HepG2 (cell line): ENCODE results near the gene SKIDA1. TPM values are rescaled to one million over a fixed set of nuclear protein-coding genes. Genes with fewer than 3 reads are reported as not detected.

Source experiments
- BHLHE40 ChIP-seq: IDR thresholded peaks from 2 replicates; pipeline ENCODE4 v1.6.1; 2011; ENCODE audit warnings: low read length, improper control_type of control experiment
- CC2D1A ChIP-seq: sonication (generic); formaldehyde crosslinking; IDR thresholded peaks from 2 replicates; pipeline ENCODE4 v1.8.1; 2023; ENCODE audit warnings: mild to moderate bottlenecking, missing genetic modification reagents
- HMG20A ChIP-seq: IDR thresholded peaks from 2 replicates; pipeline ENCODE4 v1.6.1; 2016; ENCODE audit warnings: borderline replicate concordance
- HOXA5 ChIP-seq: sonication (generic); formaldehyde crosslinking; IDR thresholded peaks from 2 replicates; pipeline ENCODE4 v1.4.0; 2020; ENCODE audit warnings: missing genetic modification reagents
- IRF9 ChIP-seq: sonication (generic); formaldehyde crosslinking; IDR thresholded peaks from 2 replicates; pipeline ENCODE4 v1.8.0; 2022; ENCODE audit warnings: missing genetic modification reagents, mild to moderate bottlenecking, borderline replicate concordance
- MTF2 ChIP-seq: sonication (generic); formaldehyde crosslinking; IDR thresholded peaks from 2 replicates; pipeline ENCODE4 v1.5.0; 2020; ENCODE audit warnings: missing genetic modification reagents, borderline replicate concordance
- RBM39 ChIP-seq: fragments of 200-400 bp; formaldehyde crosslinking; IDR thresholded peaks from one replicate; pipeline ENCODE4 v1.6.1; 2018; ENCODE audit warnings: antibody characterized with exemption, mild to moderate bottlenecking, low read depth, low read length; ENCODE audit not compliant: poor library complexity, severe bottlenecking
- SALL1 ChIP-seq: sonication (generic); formaldehyde crosslinking; IDR thresholded peaks from 2 replicates; pipeline ENCODE4 v1.8.0; 2022; ENCODE audit warnings: mild to moderate bottlenecking, missing genetic modification reagents
- SMAD9 ChIP-seq: sonication (generic); formaldehyde crosslinking; IDR thresholded peaks from 2 replicates; pipeline ENCODE4 v1.5.1; 2020; ENCODE audit warnings: mild to moderate bottlenecking, missing genetic modification reagents
- SMC3 ChIP-seq: IDR thresholded peaks from 2 replicates; pipeline ENCODE4 v1.6.1; 2011; ENCODE audit warnings: low read length, improper control_type of control experiment
- SRF ChIP-seq: IDR thresholded peaks from 2 replicates; pipeline ENCODE4 v1.6.1; 2011; ENCODE audit warnings: mild to moderate bottlenecking, low read depth, low read length, moderate library complexity
- TBL1XR1 ChIP-seq: fragments of 150-350 bp; IDR thresholded peaks from 2 replicates; pipeline ENCODE4 v1.6.1; 2014; ENCODE audit warnings: borderline replicate concordance, low read length; ENCODE audit not compliant: partially characterized antibody
- ZFP36L2 ChIP-seq: sonication (generic); formaldehyde crosslinking; IDR thresholded peaks from 2 replicates; pipeline ENCODE4 v1.4.0; 2020; ENCODE audit warnings: missing genetic modification reagents
- ZFY ChIP-seq: sonication (generic); formaldehyde crosslinking; IDR thresholded peaks from 2 replicates; pipeline ENCODE4 v1.4.0; 2020; ENCODE audit warnings: missing genetic modification reagents
- ZGPAT ChIP-seq: IDR thresholded peaks from 2 replicates; pipeline ENCODE4 v1.6.1; 2016; ENCODE audit warnings: mild to moderate bottlenecking
- ZNF12 ChIP-seq: sonication (generic); formaldehyde crosslinking; IDR thresholded peaks from 2 replicates; pipeline ENCODE4 v1.5.0; 2020; ENCODE audit warnings: missing genetic modification reagents
- ZNF280D ChIP-seq: sonication (generic); formaldehyde crosslinking; IDR thresholded peaks from 2 replicates; pipeline ENCODE4 v1.5.1; 2020; ENCODE audit warnings: mild to moderate bottlenecking, missing genetic modification reagents
- ZNF282 ChIP-seq: fragments of 450-650 bp; IDR thresholded peaks from 2 replicates; pipeline ENCODE4 v1.6.1; 2018; ENCODE audit not compliant: partially characterized antibody
- ZNF296 ChIP-seq: sonication (generic); formaldehyde crosslinking; conservative IDR thresholded peaks from 2 replicates; pipeline ENCODE4 v1.5.0; 2020; ENCODE audit warnings: mild to moderate bottlenecking, missing genetic modification reagents
- ZNF564 ChIP-seq: sonication (generic); formaldehyde crosslinking; IDR thresholded peaks from 2 replicates; pipeline ENCODE4 v1.8.1; 2023; ENCODE audit warnings: mild to moderate bottlenecking, missing genetic modification reagents
- ZNF709 ChIP-seq: sonication (generic); formaldehyde crosslinking; IDR thresholded peaks from 2 replicates; pipeline ENCODE4 v1.5.0; 2020; ENCODE audit warnings: mild to moderate bottlenecking, missing genetic modification reagents
- ZNF713 ChIP-seq: sonication (generic); formaldehyde crosslinking; IDR thresholded peaks from 2 replicates; pipeline ENCODE4 v1.4.0; 2020; ENCODE audit warnings: mild to moderate bottlenecking, missing genetic modification reagents
- ZNF816 ChIP-seq: sonication (generic); formaldehyde crosslinking; IDR thresholded peaks from 2 replicates; pipeline ENCODE4 v1.8.0; 2022; ENCODE audit warnings: missing genetic modification reagents, mild to moderate bottlenecking, borderline replicate concordance
- polyA plus RNA-seq, 8 experiments: library from polyadenylated mRNA; depleted of rRNA in 3 of 8; stranded (reverse) in 7 of 8; unstranded in 1 of 8; fragments of >200 nt; fragmentation: Illumina TruSeq in 4 of 8; extraction: Trizol in 4 of 8; gene quantifications; 2 replicates each; pipeline versions ENCODE4 v1.2.1 to v1.2.3, GENCODE V29; 2011 to 2016; ENCODE audit warnings: low read depth in 4 of 8, missing spikeins in 1 of 8, mixed read lengths in 1 of 8; ENCODE audit not compliant: insufficient read depth in 1 of 8
- total RNA-seq, 5 experiments: library from RNA; depleted of rRNA; stranded (reverse); fragments of >200 nt; fragmentation: Illumina TruSeq; extraction: Trizol; gene quantifications; 2 replicates each; pipeline ENCODE4 v1.2.3, GENCODE V29; 2016; ENCODE audit warnings: low read depth in 1 of 5

Gene SKIDA1
- total and polyA plus RNA-seq, 2 of the 13 experiments (the other 11 are each of a cell fraction or from before 2014, with no cell fraction given), result 0.73 to 1.5 TPM

GRCh38 chr10:21505711-21506278, 19.7 kb downstream of the SKIDA1 start (continued):
- TF ChIP-seq ZGPAT (CRISPR knock-in tag) (peak; percentile 99), ZFP36L2 (CRISPR knock-in tag) (no peak), ZNF564 (CRISPR knock-in tag) (peak; percentile 93), BHLHE40 (peak; percentile 35; the same call in 1 of the 2 replicates), ZNF296 (CRISPR knock-in tag) (no peak), RBM39 (no peak), ZNF12 (CRISPR knock-in tag) (peak; percentile 80; the same call in 1 of the 2 replicates), ZNF709 (peak; percentile 88), SALL1 (CRISPR knock-in tag) (peak; percentile 99), SMC3 (peak; percentile 53; the same call in 1 of the 2 replicates), ZNF713 (0 out of 2 replicates have a peak, but pooled peaks have one; percentile 71), IRF9 (CRISPR knock-in tag) (no peak), CC2D1A (CRISPR knock-in tag) (no peak), ZNF816 (CRISPR knock-in tag) (peak; percentile 96; the same call in 1 of the 2 replicates), ZNF282 (no peak), MTF2 (CRISPR knock-in tag) (no peak), HOXA5 (CRISPR knock-in tag) (peak; percentile 70), HMG20A (CRISPR knock-in tag) (peak; percentile 98), ZNF280D (CRISPR knock-in tag) (peak; percentile 95), TBL1XR1 (peak; percentile 76), ZFY (CRISPR knock-in tag) (no peak), SMAD9 (no peak), SRF (peak; percentile 67)
